ENCODE data around the gene SERINC1. TPM values are rescaled to one million over a fixed set of nuclear protein-coding genes. Genes with fewer than 3 reads are reported as not detected.

The SERINC1 gene
- total and polyA plus RNA-seq, 8 donors = 30.1 to 328 (median 61.5) TPM

GRCh38 chr6:122490607-122491006, 19.0 kb upstream of the SERINC1 start:
- Histone ChIP-seq H3K36me3 (no peaks in the 10 kb centered on the region), H3K4me3 (no peak overlapping the region), H3K4me1 (peaks cover 0 to 14% (median 3%) of the 10 kb centered on the region in 4 donors), H3K9me3 (no peaks in the 10 kb centered on the region), H3K27me3 (no peaks in the 10 kb centered on the region), H3K27ac (no peak overlapping the region)
- no peak for DNase-seq
- 70 to 89% (median 78%) methylated on average over 1 of the region's 1 CpG for WGBS, 5 donors
- TF ChIP-seq EP300 (IDR thresholded peaks at IDR 0.05) = no peak
- TF ChIP-seq POLR2AphosphoS5 (IDR thresholded peaks at IDR 0.05) = no peak
- no peak for TF ChIP-seq CTCF (IDR thresholded peaks at IDR 0.05)
- no peak for TF ChIP-seq POLR2A (IDR thresholded peaks at IDR 0.05)
- intact Hi-C loops (cut with DNase I; ENCODE audit: low total_unique reads) = no loop called here

GRCh38 chr6:122484760-122485159, 13.2 kb upstream of the SERINC1 start:
- Histone ChIP-seq H3K9me3 (no peaks in the 10 kb centered on the region), H3K27me3 (no peaks in the 10 kb centered on the region), H3K36me3 (no peaks in the 10 kb centered on the region), H3K4me1 (no peaks in the 10 kb centered on the region), H3K27ac (no peak overlapping the region), H3K4me3 (no peak overlapping the region)
- no peak for DNase-seq
- TF ChIP-seq CTCF (IDR thresholded peaks at IDR 0.05) = no peak
- TF ChIP-seq POLR2AphosphoS5 (IDR thresholded peaks at IDR 0.05) = no peak
- no peak for TF ChIP-seq POLR2A (IDR thresholded peaks at IDR 0.05)
- no peak for TF ChIP-seq EP300 (IDR thresholded peaks at IDR 0.05)
- 64 to 78% (median 76%) methylated on average over 4 of the region's 4 CpGs for WGBS, 5 donors
- intact Hi-C loops (cut with DNase I; ENCODE audit: low total_unique reads) = no loop called here

GRCh38 chr6:122482750-122483080, 11.1 kb upstream of the SERINC1 start:
- intact Hi-C loops (cut with DNase I; ENCODE audit: low total_unique reads) = no loop called here
- WGBS, 5 donors = 74 to 93% (median 85%) methylated on average over 7 of the region's 7 CpGs
- DNase-seq = no peak
- Histone ChIP-seq H3K9me3 (no peaks in the 10 kb centered on the region), H3K4me3 (no peak overlapping the region), H3K27me3 (no peaks in the 10 kb centered on the region), H3K36me3 (no peaks in the 10 kb centered on the region), H3K27ac (no peak overlapping the region), H3K4me1 (no peaks in the 10 kb centered on the region)
- TF ChIP-seq EP300 (IDR thresholded peaks at IDR 0.05) (no peak), POLR2A (IDR thresholded peaks at IDR 0.05) (no peak), CTCF (IDR thresholded peaks at IDR 0.05) (no peak), POLR2AphosphoS5 (IDR thresholded peaks at IDR 0.05) (no peak)

GRCh38 chr6:122476131-122476530, 4.5 kb upstream of the SERINC1 start:
- TF ChIP-seq POLR2A (IDR thresholded peaks at IDR 0.05) (no peak), EP300 (IDR thresholded peaks at IDR 0.05) (no peak), POLR2AphosphoS5 (IDR thresholded peaks at IDR 0.05) (no peak), CTCF (IDR thresholded peaks at IDR 0.05) (peak in 1 of 7 experiments; percentile 17)
- peaks cover 6 to 12% (median 7%) of the 10 kb centered on the region in 4 donors for H3K4me1 ChIP-seq
- no peak overlapping the region for H3K4me3 ChIP-seq
- DNase-seq = no peak
- H3K9me3 ChIP-seq = no peaks in the 10 kb centered on the region
- no peak overlapping the region for H3K27ac ChIP-seq
- intact Hi-C loops (cut with DNase I; ENCODE audit: low total_unique reads) = loop anchor here (10.0 kb wide), 1 partner anchor 81 kb away; the partner anchor contains the start of gene HSF2
- H3K27me3 ChIP-seq = no peaks in the 10 kb centered on the region
- no peaks in the 10 kb centered on the region for H3K36me3 ChIP-seq
